Naive thymus-derived CD4-positive, alpha-beta T cell (primary cell): ENCODE measurements around the gene GOLGA1. TPM values are rescaled to one million over a fixed set of nuclear protein-coding genes. Genes with fewer than 3 reads are reported as not detected.

Experiments used
- ATAC-seq: fragments of 150-1000 bp; cut with Tn5 transposase; 2 replicates; pipeline ENCODE4 v1.10.0; 2021; ENCODE audit warnings: mild to moderate bottlenecking, moderate library complexity
- CTCF ChIA-PET: fragments of 350-600 bp; sonication (Branson Sonifier 250); formaldehyde crosslinking; loops from one replicate; lab custom pipeline; 2021; ENCODE audit warnings: antibody characterized with exemption; lab: Charles Lee
- POLR2A ChIA-PET: fragments of 350-600 bp; sonication (Branson Sonifier 250); formaldehyde crosslinking; loops from one replicate; lab custom pipeline; 2021; ENCODE audit warnings: antibody characterized with exemption, inconsistent platforms; lab: Charles Lee
- DNase-seq, 9 donors: peaks; one replicate each; pipeline versions ENCODE4 v3.0.0 to v3.0.0-alpha.2; 2020 to 2022; ENCODE audit warnings: mixed read lengths in 1 of 9
- H3K27ac ChIP-seq: one replicate; pipeline ENCODE4 v1.7.0; 2013; ENCODE audit warnings: mild to moderate bottlenecking, low read depth, low read length, moderate library complexity
- H3K27me3 ChIP-seq, 2 donors: one replicate each; pipeline ENCODE4 v1.7.0; 2013; ENCODE audit warnings: low read length in 2 of 2, mild to moderate bottlenecking in 2 of 2, moderate library complexity in 2 of 2; ENCODE audit not compliant: control insufficient read depth in 2 of 2, insufficient read depth in 2 of 2
- H3K36me3 ChIP-seq, 3 experiments: 1 replicate in 2 of 3; 2 replicates in 1 of 3; pipeline ENCODE4 v1.7.0; 2013; ENCODE audit warnings: low read length in 3 of 3, mild to moderate bottlenecking in 3 of 3, moderate library complexity in 1 of 3; ENCODE audit not compliant: insufficient read depth in 3 of 3, control insufficient read depth in 2 of 3
- H3K4me1 ChIP-seq, 2 donors: one replicate each; pipeline ENCODE4 v1.7.0; 2013; ENCODE audit warnings: low read length in 2 of 2, mild to moderate bottlenecking in 2 of 2, moderate library complexity in 1 of 2; ENCODE audit not compliant: control insufficient read depth in 2 of 2, insufficient read depth in 2 of 2
- H3K4me3 ChIP-seq: 2 replicates; pipeline ENCODE4 v1.7.0; 2013; ENCODE audit warnings: mild to moderate bottlenecking, low read length
- H3K9me3 ChIP-seq, 3 experiments: 1 replicate in 2 of 3; 2 replicates in 1 of 3; pipeline ENCODE4 v1.7.0; 2013; ENCODE audit warnings: low read length in 3 of 3; ENCODE audit not compliant: control insufficient read depth in 2 of 3
- H3K27ac Mint-ChIP-seq, 9 donors: one replicate each; pipeline ENCODE4 v1.8.0; 2020 to 2022; ENCODE audit warnings: mixed read lengths in 9 of 9, mild to moderate bottlenecking in 8 of 9, moderate library complexity in 5 of 9, inconsistent platforms in 2 of 9
- H3K27me3 Mint-ChIP-seq, 5 donors: one replicate each; pipeline ENCODE4 v1.8.0; 2021 to 2022; ENCODE audit warnings: mixed read lengths in 5 of 5, mild to moderate bottlenecking in 1 of 5
- H3K36me3 Mint-ChIP-seq, 5 donors: one replicate each; pipeline ENCODE4 v1.8.0; 2020 to 2022; ENCODE audit warnings: mixed read lengths in 5 of 5, mild to moderate bottlenecking in 3 of 5, inconsistent platforms in 1 of 5
- H3K4me1 Mint-ChIP-seq, 7 donors: one replicate each; pipeline ENCODE4 v1.8.0; 2020 to 2022; ENCODE audit warnings: mixed read lengths in 7 of 7, mild to moderate bottlenecking in 3 of 7, inconsistent platforms in 1 of 7
- H3K4me3 Mint-ChIP-seq, 10 donors: one replicate each; pipeline ENCODE4 v1.8.0; 2020 to 2022; ENCODE audit warnings: mild to moderate bottlenecking in 10 of 10, mixed read lengths in 10 of 10, moderate library complexity in 6 of 10, inconsistent platforms in 2 of 10
- H3K9me3 Mint-ChIP-seq, 11 donors: one replicate each; pipeline ENCODE4 v1.8.0; 2020 to 2022; ENCODE audit warnings: mixed read lengths in 11 of 11, mild to moderate bottlenecking in 4 of 11, inconsistent platforms in 1 of 11, moderate library complexity in 1 of 11
- intact Hi-C, 2 donors: fragments of 100-400 bp; cut with micrococcal nuclease; formaldehyde crosslinking; loops; one replicate each; pipeline ENCODE4 v1.15.1; 2023
- polyA plus RNA-seq, 2 donors: library from polyadenylated mRNA; unstranded; fragments of 300-500 nt; fragmentation: Illumina TruSeq; gene quantifications; one replicate each; pipeline ENCODE4 v1.2.3, GENCODE V29; 2021
- total RNA-seq, 6 experiments: library from RNA in 5 of 6; stranded (reverse) in 5 of 6; gene quantifications; 1 replicate in 5 of 6; 2 replicates in 1 of 6; pipeline ENCODE4 v1.2.3 and lab custom pipeline; 2021 to 2026

Gene GOLGA1
- total and polyA plus RNA-seq, 7 experiments from 2014 or later = 4.0 to 37.8 (median 21.2) TPM

DNA sequence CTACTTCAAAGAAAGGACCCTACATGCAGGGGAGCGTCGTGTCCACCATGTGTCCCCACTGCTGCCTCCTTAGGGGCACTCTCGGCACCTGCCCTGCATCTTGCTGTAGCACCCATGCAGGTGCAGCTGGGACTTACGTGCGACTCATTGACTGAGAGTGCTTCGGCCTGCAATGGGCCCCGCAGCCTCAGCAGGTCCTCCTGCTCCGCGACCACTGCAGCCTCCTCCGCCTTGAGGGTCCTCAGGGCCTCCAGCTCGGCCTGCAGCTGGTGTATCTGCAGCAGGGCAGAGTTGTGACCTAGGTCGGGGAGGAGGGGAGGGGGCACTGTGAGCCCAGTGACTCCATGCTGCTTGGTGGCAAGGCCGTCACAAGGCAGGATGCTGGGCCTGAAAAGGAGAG is 51.9 kb downstream of the GOLGA1 start:
- Mint-ChIP-seq H3K36me3 (peaks cover 21 to 78% (median 59%) of the 10 kb centered on the region in 5 donors), H3K27me3 (peaks cover 0 to 5% (median 0%) of the 10 kb centered on the region in 5 donors), H3K4me3 (no peak overlapping the region), H3K9me3 (no peaks in the 10 kb centered on the region), H3K4me1 (peaks cover 0 to 8% (median 0%) of the 10 kb centered on the region in 7 donors), H3K27ac (no peak overlapping the region)
- H3K4me1 ChIP-seq = no peaks in the 10 kb centered on the region
- DNase-seq (no peak), ATAC-seq (no peak)
- H3K36me3 ChIP-seq = peaks cover 0 to 81% (median 7%) of the 10 kb centered on the region in 3 experiments
- intact Hi-C loops = no loop called here
- no peaks in the 10 kb centered on the region for H3K9me3 ChIP-seq
- H3K27me3 ChIP-seq = no peaks in the 10 kb centered on the region
- ChIA-PET POLR2A (no interaction called here), CTCF (no interaction called here)
- H3K4me3 ChIP-seq = no peak overlapping the region
- H3K27ac ChIP-seq = no peak overlapping the region

DNA sequence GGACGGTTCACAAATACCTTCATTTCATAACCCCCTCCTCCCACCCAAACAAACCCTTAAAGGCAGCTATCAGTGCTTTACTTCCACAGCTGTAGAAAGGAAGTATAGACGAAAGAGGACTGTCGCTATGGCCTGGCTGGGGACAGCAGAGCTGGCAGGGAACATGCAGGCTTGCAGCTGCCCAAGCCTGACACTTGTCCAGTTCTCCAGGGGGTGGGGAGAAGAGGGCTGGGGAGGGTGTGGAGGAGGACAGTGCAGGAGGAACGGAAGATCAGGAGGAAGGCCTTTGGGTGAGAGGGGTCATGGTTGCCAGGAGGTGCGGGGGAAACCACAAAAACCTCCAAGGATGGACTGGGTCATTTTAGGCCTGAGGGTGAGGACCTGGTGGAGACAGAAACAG is 53.1 kb downstream of the GOLGA1 start:
- ATAC-seq (no peak), DNase-seq (no peak)
- Histone ChIP-seq H3K4me1 (no peaks in the 10 kb centered on the region), H3K4me3 (no peak overlapping the region), H3K27ac (no peak overlapping the region), H3K9me3 (no peaks in the 10 kb centered on the region), H3K36me3 (peaks cover 0 to 74% (median 7%) of the 10 kb centered on the region in 3 experiments), H3K27me3 (no peaks in the 10 kb centered on the region)
- ChIA-PET POLR2A (no interaction called here), CTCF (no interaction called here)
- H3K27me3 Mint-ChIP-seq = peaks cover 0 to 5% (median 0%) of the 10 kb centered on the region in 5 donors
- H3K4me3 Mint-ChIP-seq = no peak overlapping the region
- peaks cover 19 to 73% (median 51%) of the 10 kb centered on the region in 5 donors for H3K36me3 Mint-ChIP-seq
- H3K9me3 Mint-ChIP-seq = no peaks in the 10 kb centered on the region
- H3K4me1 Mint-ChIP-seq = peaks cover 0 to 6% (median 0%) of the 10 kb centered on the region in 7 donors
- intact Hi-C loops = no loop called here
- no peak overlapping the region for H3K27ac Mint-ChIP-seq

DNA sequence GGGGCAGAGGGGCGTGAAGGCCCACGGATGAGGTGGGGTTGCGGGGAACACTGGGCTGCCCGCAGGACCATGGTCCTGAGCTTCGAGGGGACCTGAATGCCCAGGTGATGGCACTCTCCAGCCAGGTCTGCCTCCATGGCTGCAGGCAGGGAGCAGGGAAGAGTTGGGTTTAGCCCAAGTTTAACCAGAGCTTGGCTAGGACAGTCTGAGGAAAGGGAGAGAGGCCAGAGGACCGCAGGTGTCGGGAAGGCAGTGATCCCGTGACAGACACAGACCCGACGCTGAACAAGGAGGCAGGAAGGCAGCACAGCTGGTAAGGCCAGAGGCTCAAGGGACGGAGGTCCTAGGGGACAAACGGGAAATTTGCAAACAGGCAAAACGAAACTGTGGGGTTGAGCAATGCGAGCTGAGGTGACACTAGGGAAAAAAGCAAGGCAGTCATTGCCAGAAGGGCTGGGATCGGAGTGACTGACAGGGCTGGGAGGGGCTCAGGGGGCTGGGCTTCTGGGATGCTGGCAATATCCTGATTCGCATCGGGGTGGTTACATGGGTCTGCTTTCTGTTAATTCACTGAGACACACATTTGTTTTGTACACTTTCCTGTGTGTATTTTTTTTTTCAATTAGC is 53.9 kb downstream of the GOLGA1 start:
- Mint-ChIP-seq H3K36me3 (peaks cover 17 to 73% (median 51%) of the 10 kb centered on the region in 5 donors), H3K9me3 (no peaks in the 10 kb centered on the region), H3K4me3 (no peak overlapping the region), H3K27me3 (peaks cover 0 to 5% (median 0%) of the 10 kb centered on the region in 5 donors), H3K27ac (no peak overlapping the region), H3K4me1 (peaks cover 0 to 6% (median 0%) of the 10 kb centered on the region in 7 donors)
- CTCF ChIA-PET = interaction anchor here (1.0 kb wide), 1 partner anchor 35 kb away, joined by 3 read pairs; no protein-coding TSS in a partner anchor
- no peaks in the 10 kb centered on the region for H3K4me1 ChIP-seq
- no peaks in the 10 kb centered on the region for H3K9me3 ChIP-seq
- intact Hi-C loops = no loop called here
- H3K36me3 ChIP-seq = peaks cover 0 to 83% (median 7%) of the 10 kb centered on the region in 3 experiments
- H3K4me3 ChIP-seq = no peak overlapping the region
- H3K27ac ChIP-seq = no peak overlapping the region
- no peaks in the 10 kb centered on the region for H3K27me3 ChIP-seq
- POLR2A ChIA-PET = no interaction called here
- ATAC-seq = no peak
- no peak for DNase-seq

DNA sequence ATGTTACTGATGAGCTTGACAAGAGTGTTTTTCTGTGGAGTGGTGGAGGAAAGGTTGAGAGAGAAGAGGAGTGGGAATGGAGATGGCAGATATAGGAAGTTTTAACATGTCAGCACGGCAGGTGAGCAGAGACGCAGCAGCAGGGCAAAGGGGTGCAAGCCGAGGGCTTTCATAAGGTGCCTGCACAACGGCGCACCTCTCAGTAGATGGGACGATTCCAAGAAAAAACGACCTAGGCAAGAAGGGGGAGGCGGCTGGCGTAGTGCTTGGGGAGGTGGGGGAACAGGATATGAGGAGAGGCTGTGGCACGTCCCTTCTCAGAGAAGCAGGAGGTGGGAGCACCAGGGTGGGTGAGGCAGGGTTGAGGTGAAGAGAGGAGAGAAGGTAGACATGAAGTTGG is 54.4 kb downstream of the GOLGA1 start:
- DNase-seq = no peak
- intact Hi-C loops = no loop called here
- Mint-ChIP-seq H3K27me3 (peaks cover 0 to 5% (median 0%) of the 10 kb centered on the region in 5 donors), H3K36me3 (peaks cover 19 to 76% (median 55%) of the 10 kb centered on the region in 5 donors), H3K9me3 (no peaks in the 10 kb centered on the region), H3K4me3 (no peak overlapping the region), H3K4me1 (peaks cover 0 to 6% (median 0%) of the 10 kb centered on the region in 7 donors), H3K27ac (no peak overlapping the region)
- ChIA-PET CTCF (interaction anchor here (1.0 kb wide), 1 partner anchor 34 kb away, joined by 3 read pairs; no protein-coding TSS in a partner anchor), POLR2A (no interaction called here)
- Histone ChIP-seq H3K36me3 (peaks cover 0 to 87% (median 7%) of the 10 kb centered on the region in 3 experiments), H3K4me3 (no peak overlapping the region), H3K9me3 (no peaks in the 10 kb centered on the region), H3K27ac (no peak overlapping the region), H3K27me3 (no peaks in the 10 kb centered on the region), H3K4me1 (no peaks in the 10 kb centered on the region)
- ATAC-seq = no peak

DNA sequence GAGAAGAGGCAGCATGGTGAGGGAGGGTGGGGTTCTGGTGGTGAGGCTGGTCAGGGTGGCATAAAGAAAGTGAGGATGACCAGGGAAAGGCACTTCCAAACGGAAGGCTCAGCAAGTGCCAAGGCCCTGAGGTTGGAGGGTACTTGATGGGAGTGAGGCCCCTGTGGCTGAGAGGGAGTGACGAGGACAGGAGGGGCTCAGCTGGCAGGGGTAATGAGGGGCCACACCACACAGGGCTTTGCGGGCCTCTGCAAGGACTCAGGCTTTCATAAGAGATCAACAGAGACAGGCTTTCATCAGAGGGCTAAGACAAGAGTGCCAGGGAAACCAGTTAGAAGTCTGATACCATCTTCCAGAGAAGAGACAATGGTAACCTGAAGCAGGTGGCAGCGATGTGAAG is 55.3 kb downstream of the GOLGA1 start:
- DNase-seq (no peak), ATAC-seq (no peak)
- POLR2A ChIA-PET = no interaction called here
- no peaks in the 10 kb centered on the region for H3K27me3 ChIP-seq
- H3K36me3 ChIP-seq = peaks cover 0 to 87% (median 4%) of the 10 kb centered on the region in 3 experiments
- H3K27me3 Mint-ChIP-seq = peaks cover 0 to 3% (median 0%) of the 10 kb centered on the region in 5 donors
- no peaks in the 10 kb centered on the region for H3K9me3 Mint-ChIP-seq
- peaks cover 17 to 71% (median 50%) of the 10 kb centered on the region in 5 donors for H3K36me3 Mint-ChIP-seq
- peaks cover 0 to 8% of the 10 kb centered on the region in 2 donors for H3K4me1 ChIP-seq
- H3K4me1 Mint-ChIP-seq = peaks cover 0 to 6% (median 0%) of the 10 kb centered on the region in 7 donors
- intact Hi-C loops = no loop called here
- H3K4me3 Mint-ChIP-seq = peak overlapping the region in 1 of 10 donors; percentile 21
- CTCF ChIA-PET = interaction anchor here (1.0 kb wide), 1 partner anchor 33 kb away, joined by 3 read pairs; no protein-coding TSS in a partner anchor
- H3K9me3 ChIP-seq = no peaks in the 10 kb centered on the region
- H3K27ac ChIP-seq = no peak overlapping the region
- no peak overlapping the region for H3K27ac Mint-ChIP-seq
- H3K4me3 ChIP-seq = no peak overlapping the region

DNA sequence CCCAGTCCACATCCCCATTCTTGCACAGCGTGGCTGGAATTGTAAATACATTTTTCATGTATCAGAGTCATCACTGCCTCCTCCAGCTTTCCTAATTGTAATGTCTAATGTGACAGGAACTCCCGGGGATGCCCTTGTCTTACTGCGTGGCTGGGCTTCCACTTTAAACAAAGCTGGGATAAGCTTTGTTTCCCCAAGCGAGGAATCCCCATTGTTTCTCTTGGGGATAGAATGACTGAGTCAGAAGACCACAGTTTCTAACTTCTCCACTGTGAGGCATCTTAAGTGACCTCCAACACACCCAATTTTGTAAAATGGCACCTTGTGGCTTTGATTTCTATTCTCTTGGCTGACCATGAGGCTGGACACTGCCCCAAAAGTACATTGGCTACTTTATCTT is 56.5 kb downstream of the GOLGA1 start:
- H3K4me1 ChIP-seq = peaks cover 0 to 9% of the 10 kb centered on the region in 2 donors
- H3K27me3 ChIP-seq = no peaks in the 10 kb centered on the region
- H3K4me3 Mint-ChIP-seq = no peak overlapping the region
- intact Hi-C loops = no loop called here
- DNase-seq (no peak), ATAC-seq (no peak)
- peaks cover 13 to 60% (median 39%) of the 10 kb centered on the region in 5 donors for H3K36me3 Mint-ChIP-seq
- ChIA-PET CTCF (no interaction called here), POLR2A (no interaction called here)
- H3K27ac Mint-ChIP-seq = no peak overlapping the region
- no peak overlapping the region for H3K4me3 ChIP-seq
- no peaks in the 10 kb centered on the region for H3K9me3 ChIP-seq
- peaks cover 0 to 6% (median 0%) of the 10 kb centered on the region in 7 donors for H3K4me1 Mint-ChIP-seq
- H3K27ac ChIP-seq = no peak overlapping the region
- H3K9me3 Mint-ChIP-seq = no peaks in the 10 kb centered on the region
- H3K27me3 Mint-ChIP-seq = no peaks in the 10 kb centered on the region
- H3K36me3 ChIP-seq = peaks cover 6 to 86% (median 7%) of the 10 kb centered on the region in 3 experiments
